Measurements from ENCODE around the gene SYCE1L.

DNA sequence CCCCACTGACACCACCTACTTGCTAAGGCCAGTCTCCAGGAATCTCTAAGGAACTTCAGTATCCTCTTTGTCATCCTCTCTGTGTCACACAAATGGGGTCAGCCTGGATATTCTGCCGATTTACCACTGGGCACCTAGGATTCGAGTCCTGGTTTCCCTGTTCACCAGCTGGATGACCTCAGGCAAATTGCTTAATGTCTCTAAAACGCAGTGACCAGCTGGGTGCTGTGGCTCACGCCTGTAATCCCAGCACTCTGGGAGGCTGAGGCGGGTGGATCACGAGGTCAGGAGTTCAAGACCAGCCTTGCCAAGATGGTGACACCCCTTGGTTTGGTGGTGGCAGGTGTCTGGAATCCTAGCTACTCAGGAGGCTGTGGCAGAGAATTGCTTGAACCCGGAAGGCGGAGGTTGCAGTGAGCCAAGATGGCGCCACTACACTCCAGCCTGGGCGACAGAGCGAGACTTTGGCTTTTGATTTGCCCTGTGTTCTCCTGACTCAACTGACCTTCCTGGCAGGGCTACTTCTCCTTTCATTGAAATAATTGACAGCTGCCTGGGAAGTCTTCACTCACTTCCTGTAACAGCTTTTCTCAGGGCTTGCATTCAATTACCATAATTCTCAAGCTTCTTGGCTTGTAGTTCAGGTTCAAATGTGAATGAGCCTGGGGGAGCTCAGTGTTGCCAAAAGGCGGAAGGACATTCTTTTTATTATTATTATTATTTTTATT lies 15.4 kb downstream of the SYCE1L start:
- TF ChIP-seq, protein P1, sequence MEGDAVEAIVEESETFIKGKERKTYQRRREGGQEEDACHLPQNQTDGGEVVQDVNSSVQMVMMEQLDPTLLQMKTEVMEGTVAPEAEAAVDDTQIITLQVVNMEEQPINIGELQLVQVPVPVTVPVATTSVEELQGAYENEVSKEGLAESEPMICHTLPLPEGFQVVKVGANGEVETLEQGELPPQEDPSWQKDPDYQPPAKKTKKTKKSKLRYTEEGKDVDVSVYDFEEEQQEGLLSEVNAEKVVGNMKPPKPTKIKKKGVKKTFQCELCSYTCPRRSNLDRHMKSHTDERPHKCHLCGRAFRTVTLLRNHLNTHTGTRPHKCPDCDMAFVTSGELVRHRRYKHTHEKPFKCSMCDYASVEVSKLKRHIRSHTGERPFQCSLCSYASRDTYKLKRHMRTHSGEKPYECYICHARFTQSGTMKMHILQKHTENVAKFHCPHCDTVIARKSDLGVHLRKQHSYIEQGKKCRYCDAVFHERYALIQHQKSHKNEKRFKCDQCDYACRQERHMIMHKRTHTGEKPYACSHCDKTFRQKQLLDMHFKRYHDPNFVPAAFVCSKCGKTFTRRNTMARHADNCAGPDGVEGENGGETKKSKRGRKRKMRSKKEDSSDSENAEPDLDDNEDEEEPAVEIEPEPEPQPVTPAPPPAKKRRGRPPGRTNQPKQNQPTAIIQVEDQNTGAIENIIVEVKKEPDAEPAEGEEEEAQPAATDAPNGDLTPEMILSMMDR (conservative IDR thresholded peaks at IDR 0.05): no peak
- TF ChIP-seq ZFX (IDR thresholded peaks at IDR 0.05): no peak

Measured in C4-2B (cell line).